Erythroblast (primary cell): ENCODE measurements around the gene BPTF.
"Not testable (repeated sequence)": the region's sequence is repeated elsewhere in the genome, so short reads cannot be mapped to it uniquely, and the experiment has no call there.

ENCODE experiments used
- DNase-seq, 2 experiments: peaks; one replicate each; lab custom pipeline; 2025; lab: John Stamatoyannopoulos, UW
- GATA1 ChIP-seq: IDR thresholded peaks from 2 replicates; pipeline ENCODE4 v1.6.1; 2011; ENCODE audit warnings: low read depth, mild to moderate bottlenecking, control low read depth, low read length, moderate library complexity
- POLR2A ChIP-seq: IDR thresholded peaks from 2 replicates; pipeline ENCODE4 v1.6.1; 2011; ENCODE audit warnings: mild to moderate bottlenecking, low read length

The BPTF gene

GRCh38 chr17:67821871-67822367 lies 3.4 kb upstream of the BPTF start:
- TF ChIP-seq POLR2A, result no peak
- TF ChIP-seq GATA1, result no peak
- DNase-seq, result no peak

DNA sequence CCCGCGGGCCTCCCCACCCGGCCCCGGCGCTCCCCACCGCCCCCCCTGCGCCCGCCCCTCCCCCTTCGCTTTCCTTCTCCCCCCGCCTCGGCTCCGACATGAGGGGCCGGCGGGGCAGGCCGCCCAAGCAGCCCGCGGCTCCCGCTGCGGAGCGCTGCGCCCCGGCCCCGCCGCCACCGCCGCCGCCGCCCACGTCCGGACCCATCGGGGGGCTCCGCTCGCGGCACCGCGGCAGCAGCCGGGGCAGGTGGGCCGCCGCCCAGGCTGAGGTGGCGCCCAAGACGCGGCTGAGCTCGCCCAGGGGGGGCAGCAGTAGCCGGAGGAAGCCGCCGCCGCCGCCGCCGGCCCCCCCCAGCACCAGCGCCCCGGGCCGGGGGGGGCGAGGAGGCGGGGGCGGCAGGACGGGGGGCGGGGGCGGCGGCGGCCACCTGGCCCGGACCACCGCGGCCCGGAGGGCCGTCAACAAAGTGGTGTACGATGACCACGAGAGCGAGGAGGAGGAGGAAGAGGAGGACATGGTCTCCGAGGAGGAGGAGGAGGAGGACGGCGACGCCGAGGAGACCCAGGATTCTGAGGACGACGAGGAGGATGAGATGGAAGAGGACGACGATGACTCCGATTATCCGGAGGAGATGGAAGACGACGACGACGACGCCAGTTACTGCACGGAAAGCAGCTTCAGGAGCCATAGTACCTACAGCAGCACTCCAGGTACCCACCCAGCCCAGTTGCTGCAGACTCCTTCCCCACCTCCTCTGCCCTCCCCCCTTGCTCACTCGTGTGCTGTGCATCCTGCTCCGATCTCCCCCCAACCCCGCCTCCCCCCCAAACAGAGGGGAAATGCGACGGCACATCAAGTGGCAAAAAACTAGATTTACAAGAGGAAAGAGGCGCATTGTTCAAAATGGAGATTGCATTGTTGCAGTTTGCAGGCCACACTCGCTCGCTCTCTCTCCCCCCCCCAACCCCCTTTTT lies 611 bp downstream of the BPTF start:
- peak; percentile 74 to 80 for DNase-seq

- TF ChIP-seq POLR2A, result no peak
- no peak for TF ChIP-seq GATA1
These were observed 4.0 kb downstream of the BPTF start for GRCh38 chr17:67829331-67829730.

GRCh38 chr17:67830440-67830839 lies 5.1 kb downstream of the BPTF start:
- no peak for DNase-seq
- TF ChIP-seq GATA1 (no peak), POLR2A (no peak)

More at GRCh38 chr17:67829331-67829730, 4.0 kb downstream of the BPTF start:
- DNase-seq, result no peak

GRCh38 chr17:67831268-67831667 lies 6.0 kb downstream of the BPTF start:
- no peak for DNase-seq
- TF ChIP-seq POLR2A, result no peak
- no peak for TF ChIP-seq GATA1

- no peak for DNase-seq
- TF ChIP-seq GATA1 (no peak), POLR2A (no peak)
These were observed 7.8 kb downstream of the BPTF start for GRCh38 chr17:67833134-67833533.

- no peak for DNase-seq
- TF ChIP-seq GATA1 (no peak), POLR2A (no peak)
These were observed 8.8 kb downstream of the BPTF start for GRCh38 chr17:67833946-67834631.

- TF ChIP-seq GATA1, result no peak
- no peak for TF ChIP-seq POLR2A
- DNase-seq, result no peak
These were observed 9.3 kb downstream of the BPTF start for GRCh38 chr17:67834634-67835033.

GRCh38 chr17:67836205-67836987 lies 11.1 kb downstream of the BPTF start:
- DNase-seq, result no peak
- TF ChIP-seq POLR2A, result no peak
- no peak for TF ChIP-seq GATA1

GRCh38 chr17:67837965-67838364 lies 12.7 kb downstream of the BPTF start:
- DNase-seq, result no peak
- no peak for TF ChIP-seq GATA1
- TF ChIP-seq POLR2A, result no peak

DNA sequence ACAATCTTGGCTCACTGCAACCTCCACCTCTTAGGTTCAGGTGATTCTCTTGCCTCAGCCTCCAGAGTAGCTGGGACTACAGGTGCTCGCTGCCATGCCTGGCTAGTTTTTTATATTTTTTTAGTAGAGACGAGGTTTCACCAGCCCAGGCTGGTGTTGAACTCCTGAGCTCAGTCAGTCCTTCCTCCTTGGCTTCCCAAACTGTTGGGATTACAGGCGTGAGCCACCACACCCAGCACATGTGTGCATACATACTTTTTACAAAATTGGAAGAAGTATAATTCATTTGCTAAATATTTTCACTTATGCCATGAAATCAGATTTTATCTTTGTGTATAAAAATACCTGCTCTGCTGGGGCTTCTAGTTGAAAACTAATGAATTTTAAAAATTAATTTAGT lies 13.2 kb downstream of the BPTF start:
- no peak for DNase-seq
- TF ChIP-seq GATA1, result no peak
- no peak for TF ChIP-seq POLR2A

DNA sequence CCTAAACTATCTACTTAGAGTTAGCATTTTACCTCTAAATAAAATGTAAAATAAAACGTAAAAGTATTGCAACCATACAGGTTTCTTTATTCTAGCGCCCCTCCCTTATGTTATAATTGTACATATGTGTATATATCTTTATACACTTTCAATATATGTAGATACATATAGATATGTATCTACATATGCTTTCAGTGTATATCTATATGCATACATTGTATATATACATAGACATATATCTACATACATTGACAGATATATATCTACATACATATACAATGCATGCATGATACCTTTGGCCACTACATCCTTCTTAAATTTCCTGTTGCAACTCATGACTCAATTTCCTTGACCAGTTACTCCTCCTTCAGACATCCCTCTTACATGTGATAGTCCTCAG lies 16.7 kb downstream of the BPTF start:
- no peak for DNase-seq
- TF ChIP-seq POLR2A (no peak), GATA1 (no peak)

- DNase-seq, result no peak
- TF ChIP-seq GATA1 (no peak), POLR2A (no peak)
These were observed 17.3 kb downstream of the BPTF start for GRCh38 chr17:67842648-67843047.

DNA sequence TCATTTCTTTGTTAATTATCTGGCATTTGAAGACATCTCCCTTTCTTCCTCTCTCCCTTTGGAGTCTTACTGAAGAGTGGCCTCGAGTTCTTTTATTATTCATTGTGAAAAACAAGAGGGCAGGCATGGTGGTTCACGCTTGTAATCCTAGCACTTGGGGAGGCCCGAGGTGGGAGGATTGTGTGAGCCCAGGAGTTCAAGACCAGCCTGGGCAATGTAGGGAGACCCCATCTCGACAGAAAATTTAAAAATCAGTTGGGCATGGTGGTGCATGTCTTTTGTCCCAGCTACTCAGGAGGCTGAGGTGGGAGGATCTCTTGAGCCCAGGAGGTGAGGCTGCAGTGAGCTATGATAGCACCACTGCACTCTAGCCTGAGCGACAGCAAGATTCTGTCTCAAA lies 20.1 kb downstream of the BPTF start:
- TF ChIP-seq POLR2A, result no peak
- TF ChIP-seq GATA1, result no peak
- no peak for DNase-seq

DNA sequence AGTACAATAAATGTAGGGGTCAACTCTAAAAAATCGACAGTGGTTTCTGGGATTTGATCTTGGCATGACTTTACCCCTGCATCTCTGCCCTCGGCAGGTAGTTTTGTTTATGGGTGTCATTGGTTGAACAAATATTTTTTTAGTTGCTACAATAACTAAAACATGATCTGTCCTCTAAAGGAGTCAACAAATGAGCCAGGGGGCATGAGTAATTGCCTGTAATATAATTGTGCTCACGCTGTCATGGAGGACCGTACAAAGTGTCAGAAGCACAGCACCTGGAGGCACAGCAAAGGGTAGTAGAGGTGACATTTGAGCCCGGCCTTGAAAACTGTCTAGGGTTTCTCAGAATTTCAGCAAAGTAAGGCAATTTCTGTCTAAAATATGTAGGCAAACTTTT lies 22.9 kb downstream of the BPTF start:
- DNase-seq, result not testable (repeated sequence)

- not testable (repeated sequence) for DNase-seq
These were observed 23.5 kb downstream of the BPTF start for GRCh38 chr17:67848846-67849245.
